ELF-1 (cell line): ENCODE data around the gene ZNF778.
"Not testable (repeated sequence)": the region's sequence is repeated elsewhere in the genome, so short reads cannot be mapped to it uniquely, and the experiment has no call there.

Experiments
- DNase-seq: peaks from one replicate; pipeline ENCODE4 v3.0.0-alpha.2; 2016; ENCODE audit warnings: low read depth, low spot score

ZNF778 gene

GRCh38 chr16:89216315-89217137 lies 977 bp upstream of the ZNF778 start:
- DNase-seq, result peak; percentile 70

- DNase-seq, result no peak
Measured at GRCh38 chr16:89217138-89217387, 440 bp upstream of the ZNF778 start.

DNA sequence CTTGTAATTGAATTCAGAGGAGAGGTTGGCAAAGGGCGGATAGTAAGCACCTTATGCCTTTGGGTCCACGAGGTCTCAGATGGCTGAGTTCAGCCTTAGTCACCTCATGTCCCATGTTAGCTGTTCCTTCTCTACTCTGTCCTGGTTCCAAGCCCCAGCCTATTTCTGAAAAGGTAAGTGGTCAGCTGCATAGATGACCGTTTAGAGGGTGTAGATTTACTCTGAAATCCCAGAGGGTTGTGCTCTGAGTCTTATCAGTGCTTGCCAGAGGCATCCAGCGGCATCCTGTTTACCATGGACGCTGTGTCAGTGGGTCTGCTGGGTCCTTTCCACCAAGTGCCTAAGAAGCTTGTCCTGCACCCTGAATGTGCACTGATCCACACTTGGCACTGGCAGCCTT lies 1.9 kb downstream of the ZNF778 start:
- DNase-seq, result no peak

GRCh38 chr16:89221604-89222003 lies 4.1 kb downstream of the ZNF778 start:
- DNase-seq, result no peak

DNA sequence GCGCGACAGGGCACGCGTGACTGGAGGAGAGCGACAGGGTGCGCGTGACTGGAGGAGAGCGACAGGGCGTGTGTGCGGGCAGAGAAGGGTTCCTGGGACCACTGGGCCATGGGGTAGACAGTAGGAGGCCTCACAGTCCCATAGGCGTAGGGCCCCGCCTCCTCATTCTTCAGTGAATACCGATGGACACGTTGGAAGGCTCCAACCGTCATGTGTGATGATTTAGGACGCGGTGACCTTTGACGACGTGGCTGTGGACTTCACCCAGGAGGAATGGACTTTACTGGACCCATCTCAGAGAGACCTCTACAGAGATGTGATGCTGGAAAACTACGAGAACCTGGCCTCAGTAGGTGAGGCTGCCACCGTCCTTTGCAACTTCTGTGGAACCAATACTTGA lies 5.4 kb downstream of the ZNF778 start:
- DNase-seq, result no peak

DNA sequence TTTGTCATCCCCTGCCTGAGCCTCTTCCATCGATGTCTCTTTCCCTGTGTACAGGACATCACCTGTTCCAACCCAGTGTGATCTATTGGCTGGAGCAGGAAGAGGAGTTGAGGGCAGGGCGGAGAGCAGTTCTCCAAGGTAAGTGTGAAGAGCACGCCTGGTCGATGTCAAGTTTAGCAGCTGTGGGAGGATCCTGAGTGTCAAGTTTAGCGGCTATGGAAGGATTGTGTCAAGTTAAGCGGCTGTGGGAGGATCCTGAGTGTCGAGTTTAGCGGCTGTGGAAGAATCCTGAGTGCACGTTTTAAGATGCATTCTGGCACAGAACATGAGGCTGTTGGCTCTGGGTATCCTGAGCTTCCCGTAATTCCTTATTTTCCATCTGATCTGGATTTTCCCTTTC lies 7.2 kb downstream of the ZNF778 start:
- DNase-seq, result no peak

- DNase-seq, result no peak
Measured at GRCh38 chr16:89230255-89230654, 12.8 kb downstream of the ZNF778 start.

DNA sequence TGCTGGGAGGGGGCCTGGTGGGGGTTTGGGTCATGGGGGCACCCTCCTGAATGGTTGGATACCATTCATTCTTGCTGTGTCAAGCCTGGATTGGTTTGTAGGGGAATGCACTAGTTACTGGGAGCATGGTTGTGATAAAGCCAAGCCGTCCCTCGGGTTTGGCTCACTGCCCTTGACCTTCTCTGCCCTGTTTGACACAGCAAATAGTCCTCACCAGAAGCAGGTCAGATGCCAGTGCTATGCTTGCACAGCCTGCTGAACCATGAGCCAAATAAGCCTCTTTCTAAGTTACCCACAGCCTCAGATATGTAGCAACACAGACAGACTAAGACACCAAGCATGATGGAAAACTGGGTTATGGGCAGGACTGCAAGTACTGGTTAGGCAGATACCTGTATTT lies 14.6 kb downstream of the ZNF778 start:
- no peak for DNase-seq

DNA sequence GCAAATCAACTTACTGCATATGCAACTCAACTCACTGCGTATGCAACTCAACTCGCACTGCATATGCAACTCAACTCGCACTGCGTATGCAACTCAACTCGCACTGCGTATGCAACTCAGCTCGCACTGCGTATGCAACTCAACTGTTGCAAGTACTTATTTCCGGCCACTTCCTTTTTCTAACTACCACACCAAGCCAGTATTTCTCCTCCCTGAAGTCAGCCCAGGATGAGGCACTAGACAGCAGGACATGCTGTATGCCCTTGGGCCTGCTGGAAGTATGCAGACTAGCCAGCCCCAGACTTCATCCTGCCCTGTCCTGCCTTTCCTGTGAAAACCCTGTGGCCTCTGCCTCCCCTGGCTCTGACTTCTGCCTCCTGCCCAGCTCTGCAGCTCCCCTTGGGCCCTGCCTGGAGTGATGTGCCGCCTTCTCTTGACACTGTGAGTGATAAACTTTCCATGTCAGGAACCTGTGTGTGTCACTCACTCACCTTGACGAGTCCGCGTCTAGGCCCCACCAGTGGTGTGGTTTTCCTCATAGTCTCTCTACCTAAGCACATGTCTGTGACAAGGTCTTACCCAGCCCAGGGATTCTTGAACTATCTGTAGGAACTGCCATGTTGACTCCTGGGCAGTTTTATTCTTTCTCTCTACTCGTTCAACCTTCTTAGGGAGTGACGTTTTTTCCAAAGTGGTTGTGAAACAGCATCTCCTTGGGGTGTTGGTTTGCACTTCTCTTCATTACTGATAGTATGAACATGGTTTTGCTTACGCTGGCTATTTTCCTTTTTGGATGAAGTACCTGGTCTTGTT lies 16.4 kb downstream of the ZNF778 start:
- no peak for DNase-seq

- DNase-seq, result no peak
Measured at GRCh38 chr16:89237733-89238132, 20.2 kb downstream of the ZNF778 start.

DNA sequence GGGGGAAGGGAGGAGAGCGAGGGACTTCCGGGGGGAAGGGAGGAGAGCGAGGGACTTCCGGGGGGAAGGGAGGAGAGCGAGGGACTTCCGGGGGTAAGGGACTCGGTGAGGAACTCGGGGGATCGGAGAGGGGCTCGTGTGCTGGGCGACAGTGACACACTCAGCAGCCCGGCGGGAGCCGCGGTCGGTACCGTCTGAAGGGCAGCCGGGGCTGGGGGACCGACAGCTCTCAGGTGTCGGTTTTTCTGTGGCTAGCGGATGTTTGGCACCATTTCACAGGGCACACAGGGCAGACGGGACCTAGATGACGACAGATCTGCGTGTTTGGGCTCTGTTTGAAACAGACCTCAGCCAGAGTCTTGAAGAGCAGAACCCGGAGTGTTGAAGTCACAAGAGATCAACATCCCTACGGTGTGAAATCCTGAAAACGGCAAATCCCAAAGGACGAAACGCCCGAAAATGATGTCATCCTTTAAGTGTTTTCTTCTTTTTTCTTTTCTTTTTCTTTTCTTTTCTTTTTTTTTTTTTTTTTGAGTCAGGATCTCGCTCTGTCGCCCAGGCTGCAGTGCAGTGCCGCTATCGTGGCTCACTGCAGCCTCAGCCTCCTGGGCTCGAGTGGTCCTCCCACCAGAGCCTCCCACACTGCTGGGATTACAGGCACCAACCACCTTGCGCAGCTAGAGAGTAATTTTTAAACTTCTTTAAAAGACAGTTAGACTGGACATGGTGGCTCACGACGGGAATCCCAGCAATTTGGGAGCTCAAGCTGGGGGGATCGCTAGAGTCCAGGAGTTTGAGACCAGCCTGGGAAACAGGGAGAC lies 23.9 kb downstream of the ZNF778 start:
- DNase-seq, result peak; percentile 85

DNA sequence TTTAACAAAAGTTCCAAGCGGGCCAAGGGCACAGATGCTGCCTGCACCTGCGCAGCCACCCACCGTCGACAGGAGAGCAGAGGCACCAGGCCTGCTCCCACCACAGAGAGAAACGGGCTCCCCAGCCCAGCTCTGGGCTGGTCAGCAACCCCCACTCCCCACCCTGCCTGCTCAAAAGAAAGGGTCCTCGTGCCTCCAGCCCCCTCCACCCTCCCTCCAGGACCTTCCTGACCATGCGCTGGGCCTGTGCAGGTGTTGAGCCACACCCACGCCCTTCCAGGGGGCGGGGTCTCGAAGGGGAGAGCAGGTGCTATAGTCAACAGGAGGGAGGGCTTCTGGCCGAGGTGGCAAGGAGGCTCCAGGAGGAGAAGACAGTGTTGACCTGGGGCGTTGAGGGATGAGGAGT lies 25.3 kb downstream of the ZNF778 start:
- DNase-seq, result no peak

DNA sequence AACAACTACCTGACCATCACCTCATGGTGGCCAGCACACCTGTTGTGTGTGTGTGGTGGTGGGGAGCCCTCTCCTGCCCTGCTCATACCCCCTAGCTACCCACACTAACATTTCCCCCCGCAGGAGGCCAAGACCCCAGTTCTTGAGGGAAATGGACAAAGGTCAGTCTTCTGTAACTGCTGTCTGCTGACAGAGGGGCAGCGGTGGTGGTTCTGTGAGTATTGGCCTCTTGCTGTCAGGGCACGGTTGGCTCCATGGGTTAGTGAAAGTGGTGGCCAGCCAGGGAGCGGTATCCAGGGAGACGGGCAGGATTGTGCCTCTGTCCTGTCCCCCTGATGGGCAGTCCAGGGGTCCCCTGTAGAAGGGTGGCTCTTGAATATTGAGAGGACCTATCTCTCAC lies 26.2 kb downstream of the ZNF778 start:
- no peak for DNase-seq

DNA sequence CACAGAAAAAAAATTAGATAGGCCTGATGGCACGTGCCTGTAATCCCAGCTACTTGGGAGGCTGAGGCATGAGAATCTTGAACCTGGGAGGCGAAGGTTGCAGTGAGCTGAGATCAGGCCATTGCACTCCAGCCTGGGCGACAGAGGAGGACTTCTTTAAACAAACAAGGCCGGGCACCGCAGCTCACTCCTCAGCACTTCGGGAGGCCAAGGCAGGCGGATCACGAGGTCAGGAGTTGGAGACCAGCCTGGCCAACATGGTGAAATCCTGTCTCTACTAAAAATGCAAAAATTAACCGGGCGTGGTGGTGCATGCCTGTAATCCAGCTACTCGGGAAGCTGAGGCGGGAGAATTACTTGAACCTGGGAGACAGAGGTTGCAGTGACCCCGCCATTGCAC lies 26.8 kb downstream of the ZNF778 start:
- DNase-seq, result not testable (repeated sequence)

- no peak for DNase-seq
Measured at GRCh38 chr16:89244754-89245153, 27.3 kb downstream of the ZNF778 start.

- no peak for DNase-seq
Measured at GRCh38 chr16:89246383-89246902, 28.9 kb downstream of the ZNF778 start.

DNA sequence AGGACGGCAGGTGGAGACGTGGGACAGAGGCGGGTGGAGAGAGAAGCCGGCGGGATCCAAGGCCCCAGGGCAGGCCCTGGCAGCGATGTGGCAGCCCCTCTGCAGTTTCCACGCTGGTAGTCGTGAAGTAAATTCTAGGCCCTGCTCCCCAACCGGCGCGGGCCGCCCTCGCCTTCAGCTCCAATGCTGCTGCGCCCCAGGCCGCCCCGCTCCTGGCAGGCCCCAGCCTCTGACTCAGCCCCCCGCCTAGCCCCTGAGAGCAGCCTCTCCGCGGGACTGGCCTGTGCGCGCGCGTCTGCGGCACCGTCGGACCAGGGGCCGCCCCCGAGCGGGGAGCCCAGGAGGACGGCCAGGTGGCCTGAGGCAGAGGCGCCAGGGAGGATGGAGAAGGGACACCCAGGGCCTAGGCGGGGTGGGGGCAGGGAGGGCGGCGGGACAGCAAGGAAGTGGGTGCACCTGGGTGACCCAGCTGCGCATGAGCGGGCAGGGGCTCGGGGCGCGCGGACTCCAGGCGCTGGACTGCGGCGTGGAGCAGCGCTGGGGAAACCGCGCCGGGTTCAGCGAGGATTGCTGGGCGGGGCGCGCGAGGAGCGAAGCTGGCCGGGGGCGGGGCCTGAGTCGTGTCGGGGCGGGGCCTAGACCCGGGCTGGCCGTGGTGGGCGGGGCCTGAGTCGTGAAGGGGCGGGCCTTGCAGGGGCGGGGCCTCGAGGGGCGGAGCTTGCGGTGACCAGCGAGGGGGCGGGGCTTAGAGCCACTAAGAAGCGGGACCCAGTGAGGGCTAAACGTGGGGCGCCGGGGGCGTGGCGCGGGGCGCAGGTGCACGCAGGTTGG lies 29.6 kb downstream of the ZNF778 start:
- peak; percentile 52 for DNase-seq

DNA sequence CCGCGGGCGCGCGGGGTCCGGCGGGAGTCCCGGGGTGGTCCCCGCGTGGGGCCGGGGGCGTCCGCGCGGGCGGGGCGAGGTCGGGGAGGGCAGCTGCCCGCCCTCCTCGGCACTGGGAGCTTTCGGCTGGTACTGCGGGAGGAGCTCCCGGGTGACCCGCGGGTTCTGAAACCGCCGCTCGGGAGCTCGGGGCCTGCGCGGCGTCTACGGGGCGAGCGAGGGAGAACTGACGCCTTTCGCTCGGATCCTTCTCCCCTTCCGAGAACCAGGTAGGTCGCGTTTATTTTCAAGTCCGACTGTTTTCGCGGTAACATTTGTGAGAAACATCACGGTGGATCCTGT lies 30.2 kb downstream of the ZNF778 start:
- peak; percentile 44 for DNase-seq

DNA sequence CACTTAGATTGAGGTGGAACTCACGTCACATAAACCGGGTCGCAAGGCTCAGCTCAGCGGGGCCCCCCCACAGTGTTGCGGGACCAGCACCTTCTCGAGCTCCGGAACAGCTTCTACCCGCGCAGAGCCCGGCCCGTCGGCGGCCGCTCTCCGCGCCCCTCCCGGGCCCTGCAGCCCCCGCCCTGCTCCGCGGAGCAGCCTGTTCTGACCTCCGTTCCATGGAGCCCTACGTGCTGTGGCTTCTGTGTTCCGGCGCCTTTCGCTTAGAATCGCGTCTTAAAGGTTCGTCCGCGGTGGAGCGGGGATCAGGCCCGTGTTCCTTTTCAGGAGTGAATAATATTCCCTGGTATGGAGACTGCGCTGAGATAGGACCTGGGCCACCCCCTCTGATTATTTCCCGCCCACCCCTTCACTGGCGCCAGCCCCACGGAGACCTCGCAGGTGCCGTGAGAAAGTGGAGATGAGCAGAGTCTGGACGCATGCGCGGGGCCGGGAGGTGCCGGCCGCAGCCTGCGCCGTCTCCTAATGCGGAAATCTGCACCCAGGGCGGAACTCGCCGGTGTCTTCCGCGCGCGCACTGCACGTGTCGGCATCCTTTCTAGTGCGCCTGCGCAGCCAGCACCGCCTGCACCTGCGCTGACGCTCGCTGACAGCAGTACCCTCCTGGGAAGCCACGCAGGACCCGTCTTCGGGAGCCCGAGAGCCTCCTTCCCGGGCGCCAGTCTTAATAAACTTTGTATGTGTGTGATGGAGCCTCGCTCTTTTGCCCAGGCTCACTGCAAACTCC lies 30.9 kb downstream of the ZNF778 start:
- no peak for DNase-seq

DNA sequence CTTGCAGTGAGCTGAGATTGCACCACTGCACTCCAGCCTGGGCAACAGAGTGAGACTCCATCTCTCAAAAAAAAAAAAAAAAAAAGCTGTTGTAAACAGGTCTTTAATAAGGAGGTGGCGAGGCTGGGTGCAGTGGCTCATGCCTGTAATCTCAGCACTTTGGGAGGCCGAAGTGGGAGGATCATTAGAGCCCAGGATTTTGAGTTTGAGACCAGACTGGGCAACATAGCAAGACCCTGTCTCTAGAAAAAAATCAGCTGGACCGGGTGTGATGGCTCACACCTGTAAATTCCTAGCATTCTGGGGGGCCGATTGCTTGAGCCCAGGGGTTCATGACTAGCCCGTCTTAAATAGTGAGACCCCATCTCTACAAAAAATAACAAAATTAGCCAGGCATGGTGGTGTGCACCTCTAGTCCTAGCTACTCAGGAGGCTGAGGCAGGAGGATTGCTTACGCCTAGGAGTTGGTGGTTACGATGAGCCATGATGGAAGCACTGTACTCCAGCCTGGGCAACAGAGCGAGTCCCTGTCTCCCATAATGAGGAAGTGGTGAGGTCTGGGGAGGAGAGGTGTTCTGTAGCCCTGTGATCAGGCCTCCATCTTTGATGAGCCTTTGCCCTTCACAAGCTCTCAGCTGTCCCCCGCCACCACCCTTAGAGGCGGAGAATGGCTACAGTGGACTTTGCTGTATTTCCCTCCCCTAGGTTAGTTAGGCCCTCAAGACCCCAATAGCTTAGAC lies 36.2 kb downstream of the ZNF778 start:
- no peak for DNase-seq
